ENCODE data around the gene GABARAP.

GABARAP gene

GRCh38 chr17:7262935-7263800 is 20.9 kb upstream of the GABARAP start (continued):
- no peak for TF ChIP-seq ZNF645 (tag by site-specific recombination; IDR thresholded peaks at IDR 0.05)
- no peak for TF ChIP-seq ZBTB21 (tag by site-specific recombination; IDR thresholded peaks at IDR 0.05)
- no peak for TF ChIP-seq HOXD13 (CRISPR knock-in tag; IDR thresholded peaks at IDR 0.05; ENCODE audit: borderline replicate concordance)
- no peak; the same call in 1 of the 2 replicates for TF ChIP-seq EGR2 (tag by site-specific recombination; IDR thresholded peaks at IDR 0.05; ENCODE audit: low read depth)
- no peak for TF ChIP-seq ZNF202 (tag by site-specific recombination; IDR thresholded peaks at IDR 0.05; ENCODE audit: borderline replicate concordance)
- peak; percentile 48; the same call in 1 of the 2 replicates for TF ChIP-seq ZBTB20 (tag by site-specific recombination; IDR thresholded peaks at IDR 0.05)
- peak; percentile 83 for TF ChIP-seq KLF17 (tag by site-specific recombination; IDR thresholded peaks at IDR 0.05)
- TF ChIP-seq ZNF677 (tag by site-specific recombination; IDR thresholded peaks at IDR 0.05) = no peak
- TF ChIP-seq ZNF624 (tag by site-specific recombination; IDR thresholded peaks at IDR 0.05) = no peak
- TF ChIP-seq ZNF433 (tag by site-specific recombination; IDR thresholded peaks at IDR 0.05; ENCODE audit: low read depth) = no peak
- TF ChIP-seq KLF8 (tag by site-specific recombination; IDR thresholded peaks at IDR 0.05) = peak; percentile 23; the same call in 1 of the 2 replicates
- no peak for TF ChIP-seq ZNF266 (tag by site-specific recombination; IDR thresholded peaks at IDR 0.05; ENCODE audit: low read depth)
- TF ChIP-seq BCL11B (tag by site-specific recombination; IDR thresholded peaks at IDR 0.05; ENCODE audit: low read depth) = no peak; the same call in 1 of the 2 replicates
- peak; percentile 27; the same call in 1 of the 2 replicates for TF ChIP-seq SP7 (tag by site-specific recombination; IDR thresholded peaks at IDR 0.05)
- TF ChIP-seq YY1 (tag by site-specific recombination; IDR thresholded peaks at IDR 0.05) = no peak
- no peak for TF ChIP-seq ZNF518A (tag by site-specific recombination; conservative IDR thresholded peaks at IDR 0.05; ENCODE audit: low read depth)
- 0 out of 2 replicates have a peak, but pooled peaks have one; percentile 34 for TF ChIP-seq ZNF2 (tag by site-specific recombination; IDR thresholded peaks at IDR 0.05)
- TF ChIP-seq ZNF777 (tag by site-specific recombination; IDR thresholded peaks at IDR 0.05; ENCODE audit: borderline replicate concordance) = no peak
- TF ChIP-seq ZNF488 (tag by site-specific recombination; IDR thresholded peaks at IDR 0.05) = no peak
- no peak for TF ChIP-seq TRIM28 (IDR thresholded peaks at IDR 0.05; ENCODE audit: borderline replicate concordance, low read length)
- TF ChIP-seq ZNF692 (tag by site-specific recombination; IDR thresholded peaks at IDR 0.05) = no peak
- no peak for TF ChIP-seq ZNF302 (tag by site-specific recombination; IDR thresholded peaks at IDR 0.05; ENCODE audit: low read depth)
- TF ChIP-seq KLF16 (tag by site-specific recombination; IDR thresholded peaks at IDR 0.05) = no peak
- peak; percentile 63 for TF ChIP-seq WT1 (tag by site-specific recombination; IDR thresholded peaks at IDR 0.05)
- no peak for TF ChIP-seq ZBTB7A (tag by site-specific recombination; IDR thresholded peaks at IDR 0.05; ENCODE audit: low read depth)
- TF ChIP-seq ZNF133 (tag by site-specific recombination; IDR thresholded peaks at IDR 0.05) = no peak
- TF ChIP-seq KLF7 (tag by site-specific recombination; IDR thresholded peaks at IDR 0.05; ENCODE audit: borderline replicate concordance) = peak; percentile 68; the same call in 1 of the 2 replicates
- no peak for TF ChIP-seq ZNF214 (tag by site-specific recombination; IDR thresholded peaks at IDR 0.05; ENCODE audit: borderline replicate concordance)
- TF ChIP-seq GLIS2 (tag by site-specific recombination; IDR thresholded peaks at IDR 0.05) = peak; percentile 32; the same call in 1 of the 2 replicates
- no peak for TF ChIP-seq ZNF155 (tag by site-specific recombination; IDR thresholded peaks at IDR 0.05)
